ENCODE results near the gene PHLDB2. TPM values are rescaled to one million over a fixed set of nuclear protein-coding genes. Genes with fewer than 3 reads are reported as not detected.

Gene PHLDB2
- total RNA-seq, 1 experiment from 2014 or later = 60.5 TPM

DNA sequence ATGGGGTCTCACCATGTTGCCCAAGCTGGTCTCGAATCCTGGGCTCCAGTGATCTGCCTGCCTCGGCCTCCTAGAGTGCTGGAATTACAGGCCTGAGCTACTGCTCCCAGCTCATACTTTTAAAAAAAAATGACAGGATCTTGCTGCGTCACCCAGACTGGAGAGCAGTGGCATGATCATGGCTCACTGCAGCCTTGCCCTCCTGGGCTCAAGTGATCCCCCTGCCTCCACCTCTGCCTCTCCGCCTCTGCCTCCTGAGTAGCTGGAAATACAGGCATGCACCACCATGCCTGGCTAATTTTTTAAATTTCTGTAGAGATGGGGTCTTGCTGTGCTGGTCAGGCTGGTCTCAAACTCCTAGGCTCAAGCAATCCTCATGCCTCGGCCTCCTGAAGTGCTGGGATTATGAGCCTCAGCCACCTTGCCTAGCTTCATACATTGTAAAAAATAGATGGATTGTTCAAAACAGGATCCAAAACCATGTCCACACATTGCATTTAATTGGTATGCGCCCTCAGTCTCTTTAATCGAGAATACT lies 8.9 kb downstream of the PHLDB2 start:
- H3K27me3 Mint-ChIP-seq (ENCODE audit: insufficient read depth, unreplicated experiment) = no peaks in the 10 kb centered on the region
- H3K27me3 ChIP-seq (replicated peaks; ENCODE audit: control insufficient read depth, insufficient read depth, low read length) = no peaks in the 10 kb centered on the region
- peaks cover 48% of the 10 kb centered on the region for H3K4me1 Mint-ChIP-seq (ENCODE audit: low read depth, unreplicated experiment)
- intact Hi-C loops (cut with micrococcal nuclease; ENCODE audit: unreplicated experiment) = no loop called here
- peaks cover 18% of the 10 kb centered on the region for H3K36me3 Mint-ChIP-seq (ENCODE audit: insufficient read depth, unreplicated experiment)
- DNase-seq = no peak
- ChIA-PET POLR2A (no interaction called here), CTCF (no interaction called here)
- no peak overlapping the region for H3K4me3 Mint-ChIP-seq (ENCODE audit: unreplicated experiment)
- H3K27ac Mint-ChIP-seq (ENCODE audit: unreplicated experiment) = no peak overlapping the region
- H3K4me1 ChIP-seq = peaks cover 47% of the 10 kb centered on the region
- H3K36me3 ChIP-seq (ENCODE audit: control insufficient read depth, insufficient read depth, low read length) = no peaks in the 10 kb centered on the region
- H3K9me3 Mint-ChIP-seq (ENCODE audit: unreplicated experiment) = no peaks in the 10 kb centered on the region
- H3K9me3 ChIP-seq = no peaks in the 10 kb centered on the region
- TF ChIP-seq, protein P1, sequence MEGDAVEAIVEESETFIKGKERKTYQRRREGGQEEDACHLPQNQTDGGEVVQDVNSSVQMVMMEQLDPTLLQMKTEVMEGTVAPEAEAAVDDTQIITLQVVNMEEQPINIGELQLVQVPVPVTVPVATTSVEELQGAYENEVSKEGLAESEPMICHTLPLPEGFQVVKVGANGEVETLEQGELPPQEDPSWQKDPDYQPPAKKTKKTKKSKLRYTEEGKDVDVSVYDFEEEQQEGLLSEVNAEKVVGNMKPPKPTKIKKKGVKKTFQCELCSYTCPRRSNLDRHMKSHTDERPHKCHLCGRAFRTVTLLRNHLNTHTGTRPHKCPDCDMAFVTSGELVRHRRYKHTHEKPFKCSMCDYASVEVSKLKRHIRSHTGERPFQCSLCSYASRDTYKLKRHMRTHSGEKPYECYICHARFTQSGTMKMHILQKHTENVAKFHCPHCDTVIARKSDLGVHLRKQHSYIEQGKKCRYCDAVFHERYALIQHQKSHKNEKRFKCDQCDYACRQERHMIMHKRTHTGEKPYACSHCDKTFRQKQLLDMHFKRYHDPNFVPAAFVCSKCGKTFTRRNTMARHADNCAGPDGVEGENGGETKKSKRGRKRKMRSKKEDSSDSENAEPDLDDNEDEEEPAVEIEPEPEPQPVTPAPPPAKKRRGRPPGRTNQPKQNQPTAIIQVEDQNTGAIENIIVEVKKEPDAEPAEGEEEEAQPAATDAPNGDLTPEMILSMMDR (IDR thresholded peaks at IDR 0.05; ENCODE audit: insufficient read depth in 1 of 2, low read depth in 1 of 2, low read length in 1 of 2, severe bottlenecking in 1 of 2, unreplicated experiment in 1 of 2) = no peak
- no peak overlapping the region for H3K4me3 ChIP-seq (ENCODE audit: low read depth, low read length)
- no TSS peak for BruUV-seq (replicated peaks)

DNA sequence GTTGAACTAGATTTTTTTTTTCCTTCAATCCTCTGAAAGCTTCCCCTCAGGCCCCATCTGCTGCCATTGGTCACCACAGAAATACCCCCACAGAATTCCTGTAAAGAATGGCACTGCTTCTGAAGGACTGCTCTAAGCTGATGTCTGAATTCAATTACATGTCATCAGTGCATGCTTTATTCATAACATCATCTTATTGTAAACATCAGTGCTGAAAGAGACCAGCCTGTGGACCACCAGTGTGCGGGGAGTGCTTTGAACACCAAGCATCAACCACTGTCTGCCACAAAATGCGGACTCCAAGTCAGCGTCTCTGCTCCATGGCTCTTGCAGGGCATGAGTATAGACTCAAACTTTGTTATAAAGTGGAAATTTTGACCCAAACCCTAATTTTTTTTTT lies 11.6 kb downstream of the PHLDB2 start:
- H3K9me3 ChIP-seq = no peaks in the 10 kb centered on the region
- POLR2A ChIA-PET = interaction anchor here (0.6 to 0.9 kb wide), 3 partner anchors 12 to 108 kb away, joined by 3 to 4 read pairs (median 4); partner anchors contain the start of genes ABHD10 and PHLDB2
- H3K9me3 Mint-ChIP-seq (ENCODE audit: unreplicated experiment) = no peaks in the 10 kb centered on the region
- H3K4me3 ChIP-seq (ENCODE audit: low read depth, low read length) = no peak overlapping the region
- CTCF ChIA-PET = interaction anchor here (0.5 to 1.0 kb wide), 2 partner anchors 10 to 1645 kb away, joined by 3 to 7 read pairs; partner anchors contain the start of gene SPICE1
- intact Hi-C loops (cut with micrococcal nuclease; ENCODE audit: unreplicated experiment) = no loop called here
- no peaks in the 10 kb centered on the region for H3K36me3 ChIP-seq (ENCODE audit: control insufficient read depth, insufficient read depth, low read length)
- H3K4me1 ChIP-seq = peaks cover 29% of the 10 kb centered on the region
- H3K27me3 ChIP-seq (replicated peaks; ENCODE audit: control insufficient read depth, insufficient read depth, low read length) = no peaks in the 10 kb centered on the region
- H3K27ac Mint-ChIP-seq (ENCODE audit: unreplicated experiment) = peak overlapping the region; percentile 39
- H3K4me1 Mint-ChIP-seq (ENCODE audit: low read depth, unreplicated experiment) = peaks cover 26% of the 10 kb centered on the region
- H3K27me3 Mint-ChIP-seq (ENCODE audit: insufficient read depth, unreplicated experiment) = no peaks in the 10 kb centered on the region
- H3K4me3 Mint-ChIP-seq (ENCODE audit: unreplicated experiment) = peak overlapping the region; percentile 21
- no peak for DNase-seq
- BruUV-seq (replicated peaks) = no TSS peak
- TF ChIP-seq, protein P1 (IDR thresholded peaks at IDR 0.05; ENCODE audit: insufficient read depth in 1 of 2, low read depth in 1 of 2, low read length in 1 of 2, severe bottlenecking in 1 of 2, unreplicated experiment in 1 of 2) = no peak
- peaks cover 28% of the 10 kb centered on the region for H3K36me3 Mint-ChIP-seq (ENCODE audit: insufficient read depth, unreplicated experiment)

DNA sequence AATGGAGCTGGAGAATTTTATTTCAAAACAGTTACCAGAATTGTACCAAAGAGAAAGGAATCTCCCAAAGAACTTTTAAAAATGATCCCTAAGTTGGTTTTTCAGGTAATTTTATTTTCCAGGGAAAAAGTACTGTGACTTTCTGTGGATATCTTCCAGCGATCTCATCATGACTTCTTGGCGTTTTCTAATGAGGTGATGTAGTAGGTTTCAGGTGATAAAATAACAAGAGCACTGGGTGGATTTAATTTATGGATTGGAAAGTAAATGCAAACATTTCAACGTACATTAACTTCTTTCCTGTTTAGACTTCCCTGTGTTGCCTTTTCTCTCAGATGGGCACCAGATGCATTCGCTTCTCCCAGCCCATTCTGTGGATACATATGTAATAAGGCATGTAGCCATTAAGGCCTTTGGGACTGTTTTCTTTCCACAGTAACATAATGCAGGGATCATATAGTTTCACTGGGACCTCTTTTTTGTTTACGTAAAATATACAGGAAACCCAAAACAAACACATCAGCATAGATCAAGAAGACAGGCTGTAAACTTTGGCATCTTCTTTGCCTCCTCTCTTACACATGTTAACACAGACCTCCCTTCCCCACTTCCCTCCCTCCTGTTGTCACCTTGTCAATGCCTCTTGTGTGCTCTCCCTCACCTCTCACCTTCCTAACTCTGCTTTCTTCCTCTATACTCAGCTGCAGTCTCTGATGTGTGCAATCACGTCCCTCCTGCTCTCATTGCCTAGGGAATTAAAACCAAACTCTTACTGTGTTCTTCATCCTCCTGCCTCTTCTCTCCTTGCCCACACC lies 13.0 kb downstream of the PHLDB2 start:
- Histone ChIP-seq H3K9me3 (no peaks in the 10 kb centered on the region), H3K36me3 (ENCODE audit: control insufficient read depth, insufficient read depth, low read length) (no peaks in the 10 kb centered on the region), H3K27me3 (replicated peaks; ENCODE audit: control insufficient read depth, insufficient read depth, low read length) (no peaks in the 10 kb centered on the region), H3K4me1 (peaks cover 19% of the 10 kb centered on the region), H3K4me3 (ENCODE audit: low read depth, low read length) (no peak overlapping the region)
- H3K27ac Mint-ChIP-seq (ENCODE audit: unreplicated experiment) = no peak overlapping the region
- no peaks in the 10 kb centered on the region for H3K9me3 Mint-ChIP-seq (ENCODE audit: unreplicated experiment)
- DNase-seq = no peak
- ChIA-PET CTCF (no interaction called here), POLR2A (no interaction called here)
- TF ChIP-seq, protein P1 (IDR thresholded peaks at IDR 0.05; ENCODE audit: insufficient read depth in 1 of 2, low read depth in 1 of 2, low read length in 1 of 2, severe bottlenecking in 1 of 2, unreplicated experiment in 1 of 2) = no peak
- H3K36me3 Mint-ChIP-seq (ENCODE audit: insufficient read depth, unreplicated experiment) = peaks cover 28% of the 10 kb centered on the region
- no peak overlapping the region for H3K4me3 Mint-ChIP-seq (ENCODE audit: unreplicated experiment)
- H3K4me1 Mint-ChIP-seq (ENCODE audit: low read depth, unreplicated experiment) = peaks cover 26% of the 10 kb centered on the region
- intact Hi-C loops (cut with micrococcal nuclease; ENCODE audit: unreplicated experiment) = no loop called here
- BruUV-seq (replicated peaks) = no TSS peak
- no peaks in the 10 kb centered on the region for H3K27me3 Mint-ChIP-seq (ENCODE audit: insufficient read depth, unreplicated experiment)

All from Caco-2 (cell line).